ENCODE results near the gene ALG13.

DNA sequence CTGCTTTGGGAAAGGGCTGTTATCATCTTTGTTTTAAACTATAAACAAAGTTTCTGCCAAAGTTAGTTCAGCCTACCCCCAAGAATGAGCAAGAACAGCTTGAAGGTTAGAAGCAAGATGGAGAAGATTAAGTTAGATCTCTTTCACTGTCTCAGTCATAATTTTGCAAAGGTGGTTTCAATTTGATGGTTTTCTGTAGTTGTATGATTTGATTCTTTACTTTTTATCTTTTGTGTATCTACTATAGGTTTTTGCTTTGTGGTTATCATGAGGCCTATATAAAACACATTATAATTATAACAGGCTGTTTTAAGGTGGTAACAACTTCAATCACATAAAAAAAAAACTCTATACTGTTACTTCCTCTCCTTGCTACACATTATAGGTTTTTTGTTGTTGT lies 35.4 kb upstream of the ALG13 start:
- TF ChIP-seq, protein P1, sequence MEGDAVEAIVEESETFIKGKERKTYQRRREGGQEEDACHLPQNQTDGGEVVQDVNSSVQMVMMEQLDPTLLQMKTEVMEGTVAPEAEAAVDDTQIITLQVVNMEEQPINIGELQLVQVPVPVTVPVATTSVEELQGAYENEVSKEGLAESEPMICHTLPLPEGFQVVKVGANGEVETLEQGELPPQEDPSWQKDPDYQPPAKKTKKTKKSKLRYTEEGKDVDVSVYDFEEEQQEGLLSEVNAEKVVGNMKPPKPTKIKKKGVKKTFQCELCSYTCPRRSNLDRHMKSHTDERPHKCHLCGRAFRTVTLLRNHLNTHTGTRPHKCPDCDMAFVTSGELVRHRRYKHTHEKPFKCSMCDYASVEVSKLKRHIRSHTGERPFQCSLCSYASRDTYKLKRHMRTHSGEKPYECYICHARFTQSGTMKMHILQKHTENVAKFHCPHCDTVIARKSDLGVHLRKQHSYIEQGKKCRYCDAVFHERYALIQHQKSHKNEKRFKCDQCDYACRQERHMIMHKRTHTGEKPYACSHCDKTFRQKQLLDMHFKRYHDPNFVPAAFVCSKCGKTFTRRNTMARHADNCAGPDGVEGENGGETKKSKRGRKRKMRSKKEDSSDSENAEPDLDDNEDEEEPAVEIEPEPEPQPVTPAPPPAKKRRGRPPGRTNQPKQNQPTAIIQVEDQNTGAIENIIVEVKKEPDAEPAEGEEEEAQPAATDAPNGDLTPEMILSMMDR (IDR thresholded peaks at IDR 0.05), result no peak
- TF ChIP-seq ZFX (IDR thresholded peaks at IDR 0.05; ENCODE audit: borderline replicate concordance), result no peak

Data from 22Rv1 (cell line).